ENCODE results near the gene R3HDM4.
A peak's percentile ranks its signal among the peaks of the same experiment; 100 is the strongest.

Gene R3HDM4

DNA sequence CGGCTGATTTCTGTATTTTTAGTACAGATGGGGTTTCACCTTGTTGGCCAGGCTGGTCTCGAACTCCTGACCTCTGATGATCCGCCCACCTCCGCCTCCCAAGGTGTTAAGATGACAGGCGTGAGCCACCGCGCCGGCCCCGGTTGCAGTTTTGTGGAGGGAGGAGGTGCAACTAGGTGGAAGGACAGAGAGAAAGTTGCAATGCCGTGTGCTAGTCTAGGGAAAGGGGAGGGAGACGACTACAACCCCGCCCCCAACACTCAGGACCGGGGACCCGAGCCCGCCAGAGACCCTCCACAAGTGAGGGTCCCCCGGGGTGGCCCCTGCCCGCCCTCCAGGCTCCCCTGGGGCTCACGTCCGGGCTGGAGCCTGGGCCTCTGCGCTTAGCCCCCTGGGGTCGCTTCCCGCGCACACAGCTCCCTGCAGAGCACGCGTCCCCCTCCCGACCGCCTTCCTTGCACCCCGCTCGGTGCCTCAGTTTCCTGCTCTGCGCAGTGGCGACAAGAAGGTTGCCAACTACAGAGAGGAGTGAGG is 11.6 kb upstream of the R3HDM4 start:
- Histone ChIP-seq H3K4me3 (replicated peaks; ENCODE audit: insufficient read depth, low read length) (peak overlapping the region; percentile 74), H3K27ac (replicated peaks) (peak overlapping the region; percentile 98), H3K27me3 (ENCODE audit: insufficient read depth, poor library complexity, severe bottlenecking) (peaks cover 9% of the 10 kb centered on the region)
- TF ChIP-seq GABPA (IDR thresholded peaks at IDR 0.05; ENCODE audit: low read depth): no peak
- TF ChIP-seq, protein P1, sequence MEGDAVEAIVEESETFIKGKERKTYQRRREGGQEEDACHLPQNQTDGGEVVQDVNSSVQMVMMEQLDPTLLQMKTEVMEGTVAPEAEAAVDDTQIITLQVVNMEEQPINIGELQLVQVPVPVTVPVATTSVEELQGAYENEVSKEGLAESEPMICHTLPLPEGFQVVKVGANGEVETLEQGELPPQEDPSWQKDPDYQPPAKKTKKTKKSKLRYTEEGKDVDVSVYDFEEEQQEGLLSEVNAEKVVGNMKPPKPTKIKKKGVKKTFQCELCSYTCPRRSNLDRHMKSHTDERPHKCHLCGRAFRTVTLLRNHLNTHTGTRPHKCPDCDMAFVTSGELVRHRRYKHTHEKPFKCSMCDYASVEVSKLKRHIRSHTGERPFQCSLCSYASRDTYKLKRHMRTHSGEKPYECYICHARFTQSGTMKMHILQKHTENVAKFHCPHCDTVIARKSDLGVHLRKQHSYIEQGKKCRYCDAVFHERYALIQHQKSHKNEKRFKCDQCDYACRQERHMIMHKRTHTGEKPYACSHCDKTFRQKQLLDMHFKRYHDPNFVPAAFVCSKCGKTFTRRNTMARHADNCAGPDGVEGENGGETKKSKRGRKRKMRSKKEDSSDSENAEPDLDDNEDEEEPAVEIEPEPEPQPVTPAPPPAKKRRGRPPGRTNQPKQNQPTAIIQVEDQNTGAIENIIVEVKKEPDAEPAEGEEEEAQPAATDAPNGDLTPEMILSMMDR (IDR thresholded peaks at IDR 0.05; ENCODE audit: insufficient read depth, low read length): no peak
- TF ChIP-seq, protein P2, sequence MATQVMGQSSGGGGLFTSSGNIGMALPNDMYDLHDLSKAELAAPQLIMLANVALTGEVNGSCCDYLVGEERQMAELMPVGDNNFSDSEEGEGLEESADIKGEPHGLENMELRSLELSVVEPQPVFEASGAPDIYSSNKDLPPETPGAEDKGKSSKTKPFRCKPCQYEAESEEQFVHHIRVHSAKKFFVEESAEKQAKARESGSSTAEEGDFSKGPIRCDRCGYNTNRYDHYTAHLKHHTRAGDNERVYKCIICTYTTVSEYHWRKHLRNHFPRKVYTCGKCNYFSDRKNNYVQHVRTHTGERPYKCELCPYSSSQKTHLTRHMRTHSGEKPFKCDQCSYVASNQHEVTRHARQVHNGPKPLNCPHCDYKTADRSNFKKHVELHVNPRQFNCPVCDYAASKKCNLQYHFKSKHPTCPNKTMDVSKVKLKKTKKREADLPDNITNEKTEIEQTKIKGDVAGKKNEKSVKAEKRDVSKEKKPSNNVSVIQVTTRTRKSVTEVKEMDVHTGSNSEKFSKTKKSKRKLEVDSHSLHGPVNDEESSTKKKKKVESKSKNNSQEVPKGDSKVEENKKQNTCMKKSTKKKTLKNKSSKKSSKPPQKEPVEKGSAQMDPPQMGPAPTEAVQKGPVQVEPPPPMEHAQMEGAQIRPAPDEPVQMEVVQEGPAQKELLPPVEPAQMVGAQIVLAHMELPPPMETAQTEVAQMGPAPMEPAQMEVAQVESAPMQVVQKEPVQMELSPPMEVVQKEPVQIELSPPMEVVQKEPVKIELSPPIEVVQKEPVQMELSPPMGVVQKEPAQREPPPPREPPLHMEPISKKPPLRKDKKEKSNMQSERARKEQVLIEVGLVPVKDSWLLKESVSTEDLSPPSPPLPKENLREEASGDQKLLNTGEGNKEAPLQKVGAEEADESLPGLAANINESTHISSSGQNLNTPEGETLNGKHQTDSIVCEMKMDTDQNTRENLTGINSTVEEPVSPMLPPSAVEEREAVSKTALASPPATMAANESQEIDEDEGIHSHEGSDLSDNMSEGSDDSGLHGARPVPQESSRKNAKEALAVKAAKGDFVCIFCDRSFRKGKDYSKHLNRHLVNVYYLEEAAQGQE (IDR thresholded peaks at IDR 0.05; ENCODE audit: insufficient replicate concordance, low read depth): no peak
- no peak for TF ChIP-seq POLR2AphosphoS5 (IDR thresholded peaks at IDR 0.05; ENCODE audit: low read depth)
- no peak for TF ChIP-seq SPI1 (IDR thresholded peaks at IDR 0.05; ENCODE audit: borderline replicate concordance, low read depth)
- DNase-seq (ENCODE audit: low read depth in 1 of 2, low spot score in 1 of 2): peak in 1 of 2 experiments; percentile 48

DNA sequence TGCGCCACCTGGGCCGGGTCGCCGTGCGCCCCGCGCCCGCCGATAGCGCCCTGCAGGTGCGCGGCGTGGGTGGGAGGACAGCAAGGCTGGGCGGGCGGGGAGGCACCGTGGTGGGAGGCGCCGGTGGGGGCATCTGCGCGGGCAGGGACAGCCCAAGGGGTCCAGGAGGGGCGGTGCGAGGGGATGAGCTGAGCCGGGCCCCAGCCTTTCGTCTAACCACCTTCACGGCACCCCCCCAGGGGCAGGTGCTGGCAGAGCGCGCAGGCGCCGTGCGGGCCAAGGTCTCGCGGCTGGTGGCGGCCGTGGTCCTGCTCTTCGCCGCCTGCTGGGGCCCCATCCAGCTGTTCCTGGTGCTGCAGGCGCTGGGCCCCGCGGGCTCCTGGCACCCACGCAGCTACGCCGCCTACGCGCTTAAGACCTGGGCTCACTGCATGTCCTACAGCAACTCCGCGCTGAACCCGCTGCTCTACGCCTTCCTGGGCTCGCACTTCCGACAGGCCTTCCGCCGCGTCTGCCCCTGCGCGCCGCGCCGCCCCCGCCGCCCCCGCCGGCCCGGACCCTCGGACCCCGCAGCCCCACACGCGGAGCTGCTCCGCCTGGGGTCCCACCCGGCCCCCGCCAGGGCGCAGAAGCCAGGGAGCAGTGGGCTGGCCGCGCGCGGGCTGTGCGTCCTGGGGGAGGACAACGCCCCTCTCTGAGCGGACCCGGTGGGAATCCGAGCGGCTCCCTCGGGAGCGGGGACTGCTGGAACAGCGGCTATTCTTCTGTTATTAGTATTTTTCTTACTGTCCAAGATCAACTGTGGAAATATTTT is 7.2 kb upstream of the R3HDM4 start:
- Histone ChIP-seq H3K4me3 (replicated peaks; ENCODE audit: insufficient read depth, low read length) (peak overlapping the region; percentile 18), H3K27ac (replicated peaks) (no peak overlapping the region), H3K27me3 (ENCODE audit: insufficient read depth, poor library complexity, severe bottlenecking) (peaks cover 37% of the 10 kb centered on the region)
- TF ChIP-seq, protein P1 (IDR thresholded peaks at IDR 0.05; ENCODE audit: insufficient read depth, low read length): no peak
- TF ChIP-seq, protein P2 (IDR thresholded peaks at IDR 0.05; ENCODE audit: insufficient replicate concordance, low read depth): no peak
- TF ChIP-seq POLR2AphosphoS5 (IDR thresholded peaks at IDR 0.05; ENCODE audit: low read depth) (no peak), GABPA (IDR thresholded peaks at IDR 0.05; ENCODE audit: low read depth) (no peak), SPI1 (IDR thresholded peaks at IDR 0.05; ENCODE audit: borderline replicate concordance, low read depth) (no peak)
- peak in 1 of 2 experiments; percentile 45 for DNase-seq (ENCODE audit: low read depth in 1 of 2, low spot score in 1 of 2)

DNA sequence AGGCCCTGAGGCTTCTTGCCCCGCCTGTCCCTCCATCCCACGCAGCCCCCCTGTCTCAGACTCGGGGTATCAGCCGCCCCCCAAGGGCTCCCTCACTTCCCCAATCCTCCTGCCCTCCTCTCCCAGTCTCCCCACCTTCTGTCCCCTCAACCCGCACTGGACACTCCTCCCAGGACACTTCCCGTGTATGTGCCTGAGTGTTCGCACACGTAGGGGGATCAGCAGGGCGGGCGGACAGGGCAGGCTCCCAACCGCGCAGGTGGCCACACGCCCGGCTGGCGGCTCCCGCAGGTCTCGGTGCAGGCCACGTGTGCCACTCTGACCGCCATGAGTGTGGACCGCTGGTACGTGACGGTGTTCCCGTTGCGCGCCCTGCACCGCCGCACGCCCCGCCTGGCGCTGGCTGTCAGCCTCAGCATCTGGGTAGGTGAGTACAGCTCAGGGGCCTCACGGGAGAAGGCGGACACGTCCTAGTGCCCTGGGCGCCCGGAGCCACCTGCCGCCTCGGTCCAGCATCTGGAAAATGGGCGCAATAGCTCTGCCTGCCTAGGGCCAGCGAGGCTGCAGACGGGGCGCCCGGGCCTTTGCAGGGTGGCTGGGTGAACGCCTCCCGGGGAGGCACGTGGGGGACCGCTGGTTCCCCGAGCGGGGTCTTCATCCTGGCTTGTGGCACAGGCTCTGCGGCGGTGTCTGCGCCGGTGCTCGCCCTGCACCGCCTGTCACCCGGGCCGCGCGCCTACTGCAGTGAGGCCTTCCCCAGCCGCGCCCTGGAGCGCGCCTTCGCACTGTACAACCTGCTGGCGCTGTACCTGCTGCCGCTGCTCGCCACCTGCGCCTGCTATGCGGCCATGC is 6.4 kb upstream of the R3HDM4 start:
- Histone ChIP-seq H3K4me3 (replicated peaks; ENCODE audit: insufficient read depth, low read length) (0 out of 2 replicates have a peak overlapping the region, but pooled peaks have one; percentile 18), H3K27ac (replicated peaks) (no peak overlapping the region)
- DNase-seq (ENCODE audit: low read depth in 1 of 2, low spot score in 1 of 2): no peak

More for the DNA sequence above, 6.4 kb upstream of the R3HDM4 start:
- TF ChIP-seq, protein P1 (IDR thresholded peaks at IDR 0.05; ENCODE audit: insufficient read depth, low read length): no peak
- no peak for TF ChIP-seq POLR2AphosphoS5 (IDR thresholded peaks at IDR 0.05; ENCODE audit: low read depth)
- TF ChIP-seq, protein P2 (IDR thresholded peaks at IDR 0.05; ENCODE audit: insufficient replicate concordance, low read depth): no peak
- TF ChIP-seq SPI1 (IDR thresholded peaks at IDR 0.05; ENCODE audit: borderline replicate concordance, low read depth): no peak
- TF ChIP-seq GABPA (IDR thresholded peaks at IDR 0.05; ENCODE audit: low read depth): no peak
- peaks cover 37% of the 10 kb centered on the region for H3K27me3 ChIP-seq (ENCODE audit: insufficient read depth, poor library complexity, severe bottlenecking)

All from HL-60 (cell line).